IPS-11a (cell line): Measurements from ENCODE around the gene BTBD2.
"Not testable (repeated sequence)": the region's sequence is repeated elsewhere in the genome, so short reads cannot be mapped to it uniquely, and the experiment has no call there.

Experiments used
- H3K4me3 ChIP-seq: one replicate; pipeline ENCODE4 v1.5.1; 2013; ENCODE audit warnings: low read depth, low read length, control low read depth

The BTBD2 gene

DNA sequence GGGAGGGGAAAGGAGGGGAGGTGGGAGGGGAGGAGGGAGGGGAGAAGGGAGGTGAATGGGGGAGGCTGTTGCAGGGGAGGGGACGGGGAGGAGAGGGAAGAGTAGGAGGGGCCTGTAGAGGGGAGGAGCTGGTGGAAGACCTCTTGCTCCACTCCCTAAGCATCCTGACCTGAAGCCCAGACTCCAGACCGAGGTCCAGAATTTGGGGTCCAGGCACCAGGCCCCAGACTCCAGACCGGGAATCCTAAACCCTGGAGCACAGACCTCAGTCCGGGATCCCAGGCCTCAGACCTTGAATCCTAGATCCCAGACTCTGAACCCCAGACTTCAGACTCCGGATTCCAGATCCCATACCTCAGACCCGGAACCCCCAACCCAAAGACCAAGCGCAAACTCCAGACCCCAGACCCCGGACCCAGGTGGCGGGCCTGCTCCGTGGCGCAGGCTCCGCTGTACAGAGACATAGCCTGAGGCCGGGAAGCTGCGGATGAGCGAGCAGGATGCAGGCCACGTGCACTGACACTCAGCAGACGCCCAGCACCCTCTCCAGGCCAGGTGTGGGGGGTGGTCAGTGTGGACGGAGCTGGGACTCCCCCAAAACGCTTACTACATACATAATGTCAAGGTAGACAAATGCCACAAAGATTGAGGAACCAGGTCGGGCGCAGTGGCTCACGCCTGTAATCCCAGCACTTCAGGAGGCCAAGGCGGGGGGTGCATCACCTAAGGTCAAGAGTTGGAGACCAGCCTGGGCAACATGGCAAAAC is 710 bp upstream of the BTBD2 start:
- peak overlapping the region; percentile 4 for H3K4me3 ChIP-seq

DNA sequence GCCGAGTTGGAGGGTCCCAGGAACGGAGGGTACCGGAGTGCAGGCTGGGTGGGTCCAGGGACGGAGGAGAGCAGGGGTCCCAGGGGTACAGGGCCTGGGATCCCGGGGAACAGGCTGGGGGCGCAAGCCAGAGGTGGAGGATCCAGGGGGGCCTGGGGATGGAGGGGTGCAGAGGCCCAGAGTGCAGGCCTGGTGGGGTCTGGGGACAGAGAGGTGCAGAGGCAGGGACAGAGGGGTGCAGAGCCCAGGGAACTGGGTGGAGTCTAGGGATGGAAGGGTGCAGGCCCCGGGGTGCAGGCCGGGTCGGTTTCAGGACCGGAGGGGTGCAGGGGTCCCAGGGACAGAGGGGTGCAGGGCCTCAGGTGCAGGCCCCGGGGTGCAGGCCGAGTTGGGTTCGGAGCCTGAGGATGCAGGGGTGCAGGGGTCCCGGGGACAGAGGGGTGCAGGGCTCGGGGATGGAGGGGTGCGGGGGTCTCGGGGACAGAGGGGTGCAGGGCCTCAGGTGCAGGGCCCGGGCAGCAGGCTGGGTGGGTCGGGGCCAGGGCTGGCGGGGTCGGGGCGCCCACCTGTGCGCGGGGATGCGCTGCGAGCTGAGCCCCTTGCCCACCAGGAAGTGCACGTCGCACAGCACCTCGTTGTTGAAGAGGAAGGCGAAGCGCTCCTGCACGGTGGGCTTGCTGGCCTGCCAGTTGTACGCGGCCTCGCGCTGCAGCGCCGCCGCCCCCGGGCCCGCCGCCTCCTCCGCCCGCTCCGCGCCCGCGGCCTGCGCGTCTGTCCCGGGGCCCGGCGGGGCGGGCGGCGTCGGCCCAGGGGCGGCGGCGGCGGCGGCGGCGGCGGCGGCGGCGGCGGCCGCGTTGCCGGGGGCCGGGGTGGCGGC is 545 bp downstream of the BTBD2 start:
- H3K4me3 ChIP-seq: peak overlapping the region; percentile 57

- no peak overlapping the region for H3K4me3 ChIP-seq
These were observed 1.4 kb downstream of the BTBD2 start for GRCh38 chr19:2014131-2014571.

- no peak overlapping the region for H3K4me3 ChIP-seq
These were observed 1.9 kb downstream of the BTBD2 start for GRCh38 chr19:2013683-2013961.

- H3K4me3 ChIP-seq: no peak overlapping the region
These were observed 2.4 kb downstream of the BTBD2 start for GRCh38 chr19:2012941-2013682.

GRCh38 chr19:2011169-2011568 is 4.3 kb downstream of the BTBD2 start:
- H3K4me3 ChIP-seq: no peak overlapping the region

- H3K4me3 ChIP-seq: no peak overlapping the region
These were observed 5.3 kb downstream of the BTBD2 start for GRCh38 chr19:2010135-2010668.

- no peak overlapping the region for H3K4me3 ChIP-seq
These were observed 11.6 kb downstream of the BTBD2 start for GRCh38 chr19:2003874-2004273.

GRCh38 chr19:1999856-2000515 is 15.5 kb downstream of the BTBD2 start:
- no peak overlapping the region for H3K4me3 ChIP-seq

DNA sequence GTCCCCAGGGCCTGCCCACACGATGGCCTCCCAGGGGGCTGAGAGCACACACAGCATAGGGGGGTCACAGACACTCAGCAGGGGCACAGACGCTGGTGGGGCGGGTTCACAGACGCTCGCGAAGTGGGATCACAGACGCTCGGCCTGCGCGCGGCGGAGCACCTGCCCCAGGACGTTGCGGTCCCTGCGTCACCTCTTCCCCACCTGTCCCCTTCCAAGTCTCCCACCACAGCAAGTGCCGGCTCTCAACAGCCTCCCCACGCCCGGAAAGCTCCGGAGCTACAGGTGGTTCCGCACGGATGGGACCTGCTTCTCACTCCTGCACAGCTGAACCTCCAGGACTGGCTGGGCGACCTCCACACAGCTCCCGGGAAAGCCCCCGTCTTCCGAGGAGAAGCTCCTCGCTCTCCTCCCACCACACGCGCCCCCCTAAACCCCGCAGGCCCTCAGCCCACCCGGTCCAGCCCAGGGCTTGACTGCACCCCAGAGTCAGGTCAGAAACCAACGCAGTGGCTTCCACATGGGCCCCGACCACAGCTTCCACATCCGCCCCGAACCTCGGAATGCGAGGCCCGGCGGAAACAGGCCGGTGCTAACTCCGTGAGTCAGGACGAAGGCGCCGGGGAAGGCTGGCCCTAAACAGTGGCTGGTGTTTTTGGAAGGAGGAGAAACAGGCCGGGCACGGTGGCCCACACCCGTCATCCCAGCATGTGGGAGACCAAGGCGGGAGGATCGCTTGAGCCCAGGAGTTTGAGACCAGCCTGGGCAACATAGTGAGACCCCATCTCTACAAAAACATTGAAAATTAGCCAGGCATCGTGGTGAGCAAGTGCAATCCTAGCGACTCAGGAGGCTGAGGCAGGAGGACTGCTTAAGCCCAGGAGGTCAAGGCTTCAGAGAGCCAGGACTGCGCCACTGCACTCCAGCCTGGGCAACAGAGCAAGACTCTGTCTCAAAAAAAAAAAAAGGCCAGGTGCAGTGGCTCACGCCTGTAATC is 16.5 kb downstream of the BTBD2 start:
- no peak overlapping the region for H3K4me3 ChIP-seq

DNA sequence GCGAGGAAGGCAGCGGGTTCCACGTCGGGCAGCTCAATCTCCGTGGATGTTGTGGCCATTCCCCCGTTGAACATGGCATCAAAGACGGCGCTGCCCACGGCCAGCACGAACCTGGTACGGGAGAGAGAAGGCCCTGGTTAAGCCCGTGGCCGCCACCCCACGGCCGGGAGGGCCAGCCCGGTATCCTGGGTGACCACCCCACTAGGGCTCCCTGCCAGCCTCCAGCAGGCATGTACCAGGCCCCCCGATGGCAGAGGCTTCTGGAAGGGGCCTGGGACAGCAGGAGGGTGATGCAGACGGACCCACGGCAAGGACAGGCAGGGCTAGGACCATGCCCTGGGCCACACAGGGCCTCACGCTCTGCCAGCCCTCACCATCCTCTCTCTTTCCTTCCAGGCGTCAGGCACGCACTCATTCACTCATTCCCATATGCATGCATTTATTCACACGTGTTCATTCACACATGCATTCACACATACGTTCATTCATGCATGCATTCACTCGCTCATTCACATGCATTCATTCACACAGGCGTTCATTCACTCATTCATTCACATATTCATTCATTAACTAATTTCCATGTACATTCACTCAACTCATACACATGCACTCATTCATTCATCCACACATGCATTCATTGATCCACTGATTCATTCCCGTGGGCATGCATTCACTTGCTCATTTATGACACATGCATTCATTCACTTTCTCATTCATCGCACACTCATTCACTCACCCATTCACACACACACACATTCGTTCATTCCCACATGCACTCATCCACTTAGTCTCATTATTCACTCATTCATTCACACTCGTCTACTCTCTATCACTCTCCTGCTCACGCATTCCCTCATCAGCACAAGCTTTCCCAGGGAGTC is 17.9 kb downstream of the BTBD2 start:
- H3K4me3 ChIP-seq: no peak overlapping the region

DNA sequence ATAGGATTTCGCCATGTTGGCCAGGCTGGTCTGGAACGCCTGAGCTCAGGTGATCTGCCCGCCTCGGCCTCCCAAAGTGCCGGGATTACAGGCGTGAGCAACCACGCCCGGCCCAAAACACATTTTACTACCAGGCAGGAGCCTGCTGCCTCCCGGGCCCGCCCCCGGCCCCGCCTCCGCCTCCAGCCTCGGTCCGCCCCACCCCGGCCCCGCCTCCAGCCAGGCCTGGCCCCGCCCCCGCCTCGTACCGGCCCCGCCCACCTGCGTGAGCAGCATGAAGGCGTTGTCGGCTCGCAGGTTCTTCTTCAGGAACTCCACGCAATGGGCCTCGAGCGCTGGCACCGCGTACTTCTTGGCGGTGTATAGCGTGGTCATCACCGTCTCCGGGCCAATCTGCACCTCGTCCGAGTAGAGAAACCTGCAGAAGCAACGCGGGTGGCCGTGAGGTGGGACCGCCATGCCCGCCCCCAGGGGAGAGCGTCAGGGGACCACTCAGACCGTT is 22.7 kb downstream of the BTBD2 start:
- no peak overlapping the region for H3K4me3 ChIP-seq

- H3K4me3 ChIP-seq: no peak overlapping the region
These were observed 24.2 kb downstream of the BTBD2 start for GRCh38 chr19:1991018-1991913.

DNA sequence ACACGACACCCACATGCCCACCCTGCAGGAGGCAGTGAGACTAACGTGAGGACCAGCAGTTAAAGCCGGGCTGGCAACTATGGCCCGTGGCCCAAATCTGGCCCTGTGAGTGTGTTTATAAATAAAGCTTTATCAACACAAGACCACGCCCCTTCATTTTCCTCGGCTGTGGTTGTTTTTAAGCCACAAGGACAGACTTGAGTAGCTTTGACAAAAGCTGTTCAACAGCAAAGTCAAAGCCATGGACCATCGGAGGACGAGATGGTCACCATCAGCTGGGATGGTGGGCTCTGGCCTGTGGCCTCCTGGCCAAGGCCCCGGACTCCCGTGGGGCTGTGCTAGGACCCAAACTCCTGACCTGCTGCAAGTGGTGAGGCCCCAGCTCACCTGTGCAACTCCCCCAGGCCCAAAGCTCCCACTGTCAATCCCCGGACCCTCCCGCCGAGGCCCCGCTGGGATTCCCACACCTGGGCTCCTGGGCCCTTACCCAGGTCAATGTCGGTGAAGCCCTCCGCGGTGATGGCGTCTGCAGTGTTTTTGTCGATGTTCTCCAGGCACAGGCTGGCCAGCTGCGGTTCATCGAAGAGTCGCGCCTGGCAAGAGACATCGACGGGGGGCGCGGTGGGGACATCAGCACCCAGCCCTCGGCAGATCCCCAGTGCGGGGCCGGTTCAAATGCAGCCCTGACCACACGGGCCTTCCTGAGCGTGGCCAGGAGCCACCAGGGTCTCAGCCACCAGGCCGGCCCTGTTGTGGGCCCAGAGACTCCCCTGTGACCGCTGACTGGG is 25.1 kb downstream of the BTBD2 start:
- H3K4me3 ChIP-seq: no peak overlapping the region

DNA sequence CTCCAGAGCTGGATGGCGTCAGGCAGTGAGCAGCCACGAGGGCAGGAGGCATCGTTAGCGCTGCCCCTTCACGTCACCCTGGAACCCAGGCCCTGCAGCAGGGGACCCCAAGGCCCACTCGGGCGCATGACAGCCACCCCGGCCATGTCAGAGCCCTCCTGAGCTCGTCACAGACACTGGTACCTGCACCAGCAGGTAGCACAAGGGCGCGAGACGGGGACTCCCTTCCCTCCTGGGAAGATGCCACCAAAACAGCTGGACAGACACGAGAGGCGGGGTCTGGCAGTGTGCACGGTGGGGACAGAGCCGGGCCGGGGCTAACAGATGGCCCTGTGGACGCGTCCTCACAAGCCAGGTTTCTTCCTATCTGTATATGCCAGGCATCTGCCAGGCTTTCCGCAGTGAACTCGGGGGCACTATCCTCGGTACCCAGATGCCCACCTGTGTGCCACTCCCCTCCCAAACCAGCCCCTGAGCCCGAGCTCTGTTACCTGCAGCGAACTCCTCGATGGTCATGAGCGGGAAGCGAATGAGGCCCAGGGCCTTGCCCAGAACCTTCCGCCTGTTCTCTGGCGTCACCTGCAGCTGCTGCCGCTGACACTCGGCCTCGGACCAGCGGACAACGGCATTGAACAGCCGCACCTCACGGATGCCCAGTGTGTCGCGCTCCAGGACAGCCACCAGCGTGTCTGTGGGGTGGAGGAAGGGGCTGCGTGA is 25.8 kb downstream of the BTBD2 start:
- H3K4me3 ChIP-seq: no peak overlapping the region

GRCh38 chr19:1988464-1988863 is 27.1 kb downstream of the BTBD2 start:
- not testable (repeated sequence) for H3K4me3 ChIP-seq
